Right lobe of liver (tissue), 6 donors: ENCODE measurements around the gene LOXL3. TPM values are rescaled to one million over a fixed set of nuclear protein-coding genes. Genes with fewer than 3 reads are reported as not detected.

Experiments used
- ATAC-seq, 4 donors: fragments of 200-7000 bp; cut with Tn5 transposase; one replicate each; pipeline ENCODE4 v1.9.1; 2020; ENCODE audit warnings: mild to moderate bottlenecking in 4 of 4, moderate library complexity in 4 of 4
- DNase-seq, 3 donors: peaks; one replicate each; pipeline ENCODE4 v3.0.0-alpha.2; 2020
- H3K27ac ChIP-seq, 3 donors: fragments of 200-600 bp; one replicate each; pipeline ENCODE4 v1.8.0; 2022
- H3K27me3 ChIP-seq, 2 donors: fragments of 200-600 bp; one replicate each; pipeline ENCODE4 v1.8.0; 2022
- H3K36me3 ChIP-seq, 4 donors: fragments of 200-600 bp; sonication (generic) in 1 of 4; one replicate each; pipeline versions ENCODE4 v1.5.1 to v1.8.0; 2017 to 2022; ENCODE audit warnings: control low read depth in 1 of 4
- H3K4me1 ChIP-seq, 4 donors: fragments of 200-600 bp; sonication (generic) in 1 of 4; one replicate each; pipeline versions ENCODE4 v1.5.1 to v1.8.0; 2017 to 2022; ENCODE audit warnings: control low read depth in 1 of 4
- H3K4me3 ChIP-seq, 3 donors: fragments of 200-600 bp; one replicate each; pipeline ENCODE4 v1.8.0; 2022
- H3K9me3 ChIP-seq, 4 donors: fragments of 200-600 bp; sonication (generic) in 1 of 4; one replicate each; pipeline versions ENCODE4 v1.5.1 to v1.8.0; 2017 to 2022; ENCODE audit warnings: control low read depth in 1 of 4
- CTCF ChIP-seq, 4 donors: fragments of 200-600 bp in 3 of 4; fragments of 450-650 bp in 1 of 4; IDR thresholded peaks; one replicate each; pipeline versions ENCODE4 v1.5.1 to v1.8.0; 2016 to 2022; ENCODE audit warnings: antibody characterized with exemption in 4 of 4, mild to moderate bottlenecking in 2 of 4
- POLR2A ChIP-seq: fragments of 450-650 bp; IDR thresholded peaks from one replicate; pipeline ENCODE4 v1.6.1; 2017; ENCODE audit warnings: antibody characterized with exemption, mild to moderate bottlenecking
- WGBS: methylation state at CpG from one replicate; pipeline ENCODE4 v1.1.6; 2018; ENCODE audit warnings: low coverage, low lambda C conversion rate; ENCODE audit not compliant: insufficient coverage; ENCODE audit errors: missing lambda C conversion rate; 5-methylcytosine and 5-hydroxymethylcytosine counted together
- intact Hi-C, 2 donors: fragments of 100-400 bp; cut with DNase I; formaldehyde crosslinking; loops; one replicate each; pipeline versions ENCODE4 v1.11.2 to v1.14.1; 2022
- total RNA-seq, 6 experiments: library from RNA; depleted of rRNA in 2 of 6; stranded (reverse); fragments of >200 nt in 2 of 6; fragmentation: NEBNext Ultra II Directional in 3 of 6; extraction: Animal tissue kit (Norgen Biotek cat#: 25700) in 3 of 6; gene quantifications; one replicate each; pipeline versions ENCODE4 v1.1.0 to v1.2.4, GENCODE V29; 2016 to 2023
- donor health status: DM: no; HTN: yes; CAD: no.
- donor health status: DM: no; HTN: no; CAD: no.
- donor health status: DM: no; HTN: no; CAD: no.
- donor health status: DM: no; HTN: yes; CAD: no.
- donor health status: DM: no; HTN: yes; CAD: no.

LOXL3 gene
- total RNA-seq, 6 experiments from 2014 or later, result 0.92 to 3.3 (median 1.8) TPM

DNA sequence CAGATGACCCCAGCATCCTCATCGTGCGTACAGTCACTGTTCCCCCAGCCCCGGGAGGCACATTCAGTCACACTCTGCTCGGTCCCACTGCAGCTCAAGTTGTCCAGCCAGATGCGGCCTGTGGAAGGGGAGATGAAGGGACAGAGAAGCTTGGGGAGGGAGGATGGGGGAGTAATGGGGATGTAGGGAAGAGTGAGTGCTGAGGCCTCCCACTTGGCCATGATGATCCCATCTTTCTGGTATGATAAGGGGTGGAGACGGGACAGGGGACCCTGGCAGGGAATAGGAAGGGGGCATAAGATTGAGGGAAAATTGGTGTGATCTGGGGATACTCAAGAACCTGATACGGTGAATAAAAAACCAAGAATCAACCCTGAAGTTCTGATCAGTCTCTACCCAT, 3.5 kb downstream of the LOXL3 start:
- no peaks in the 10 kb centered on the region for H3K9me3 ChIP-seq
- TF ChIP-seq POLR2A, result no peak
- no peak for TF ChIP-seq CTCF (IDR thresholded peaks at IDR 0.05)
- DNase-seq (no peak), ATAC-seq (no peak)
- H3K4me1 ChIP-seq, result peaks cover 0 to 9% (median 3%) of the 10 kb centered on the region in 4 donors
- intact Hi-C loops, result no loop called here
- no peak overlapping the region for H3K4me3 ChIP-seq
- 70% methylated on average over 3 of the region's 7 CpGs for WGBS
- H3K36me3 ChIP-seq, result no peaks in the 10 kb centered on the region
- no peak overlapping the region for H3K27ac ChIP-seq
- H3K27me3 ChIP-seq, result no peaks in the 10 kb centered on the region

DNA sequence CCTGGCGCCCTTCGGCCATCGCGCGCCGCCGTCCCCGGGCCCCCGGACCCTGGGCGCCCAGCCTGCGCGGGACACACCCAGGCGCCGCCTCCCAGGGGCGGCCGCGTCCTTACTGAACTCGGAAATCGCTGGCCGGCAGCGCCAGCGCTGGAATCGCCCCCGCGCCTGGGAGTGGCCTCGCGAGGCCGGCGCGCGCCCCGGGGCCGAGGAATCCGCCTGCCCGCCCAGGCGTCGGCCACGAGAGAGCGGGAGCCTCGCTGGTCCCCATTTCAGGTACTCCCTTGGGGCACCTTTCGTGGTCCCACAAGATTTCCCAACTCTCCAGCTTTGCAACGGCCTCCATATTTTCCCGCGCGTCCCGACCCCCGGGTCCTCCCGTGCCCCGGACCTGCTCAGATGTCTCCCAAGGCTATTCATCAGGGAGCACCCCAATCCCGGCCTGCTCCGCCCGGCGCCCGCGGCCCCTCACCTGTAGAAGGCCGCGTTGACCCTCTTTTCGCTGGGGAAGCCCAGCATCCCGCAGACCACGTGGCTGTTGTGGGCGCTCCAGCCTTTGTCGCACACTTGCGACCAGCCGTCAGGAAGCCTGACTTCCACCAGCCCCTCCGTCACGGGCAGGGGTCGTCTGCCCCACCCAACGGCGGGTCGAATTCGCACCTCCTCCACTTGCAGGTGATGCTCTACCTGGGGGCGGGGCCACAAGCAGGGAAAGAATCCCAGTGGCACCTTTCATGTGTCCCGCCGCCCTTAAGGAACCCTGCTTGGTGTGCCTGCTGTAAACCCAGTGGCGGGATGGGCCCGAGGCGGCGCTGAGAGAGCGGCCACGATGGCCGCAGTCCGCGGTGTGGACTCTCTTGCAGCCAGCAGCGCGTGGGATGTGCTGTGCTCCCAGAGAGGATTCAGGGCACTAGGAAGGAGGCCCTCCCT, 4.6 kb downstream of the LOXL3 start:
- Histone ChIP-seq H3K4me1 (peaks cover 0 to 9% (median 3%) of the 10 kb centered on the region in 4 donors), H3K4me3 (peak overlapping the region; percentile 52 to 56 (median 54)), H3K36me3 (no peaks in the 10 kb centered on the region), H3K27ac (no peak overlapping the region), H3K9me3 (no peaks in the 10 kb centered on the region), H3K27me3 (no peaks in the 10 kb centered on the region)
- DNase-seq (peak; percentile 66 to 74 (median 67)), ATAC-seq (peak; percentile 85 to 91 (median 86))
- TF ChIP-seq POLR2A (peak; percentile 37), CTCF (IDR thresholded peaks at IDR 0.05) (no peak)
- 14% methylated on average over 15 of the region's 85 CpGs for WGBS
- intact Hi-C loops, result no loop called here

- intact Hi-C loops, result no loop called here
- Histone ChIP-seq H3K4me1 (peaks cover 0 to 9% (median 3%) of the 10 kb centered on the region in 4 donors), H3K4me3 (peak overlapping the region; percentile 52 to 56 (median 54)), H3K27ac (no peak overlapping the region), H3K27me3 (no peaks in the 10 kb centered on the region), H3K9me3 (no peaks in the 10 kb centered on the region), H3K36me3 (no peaks in the 10 kb centered on the region)
- no peak for DNase-seq
- WGBS, result 16% methylated on average over 15 of the region's 26 CpGs
- no peak for TF ChIP-seq POLR2A
- no peak for TF ChIP-seq CTCF (IDR thresholded peaks at IDR 0.05)
- ATAC-seq, result no peak
These were observed 5.3 kb downstream of the LOXL3 start for GRCh38 chr2:74548285-74548899.

DNA sequence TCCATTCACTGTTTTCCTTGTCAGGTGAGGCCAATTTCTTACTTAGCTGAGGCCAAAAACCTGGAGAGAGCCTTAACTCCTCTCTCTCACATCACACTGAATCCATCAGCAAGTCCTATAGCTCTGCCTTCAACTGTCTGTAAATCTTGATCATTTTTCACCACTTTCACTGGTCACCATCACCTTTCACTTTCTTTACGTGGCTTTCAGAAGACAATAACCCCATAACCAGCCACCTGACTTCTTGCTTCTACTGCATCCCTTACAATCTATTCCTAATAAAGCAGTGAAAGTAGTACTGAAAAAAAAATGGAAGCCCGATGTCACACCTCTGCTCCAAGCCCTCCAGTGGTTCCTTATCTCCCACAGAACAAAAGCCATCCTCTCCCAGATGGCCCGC, 7.7 kb downstream of the LOXL3 start:
- no peaks in the 10 kb centered on the region for H3K36me3 ChIP-seq
- WGBS, result 61% methylated on average over 3 of the region's 3 CpGs
- TF ChIP-seq CTCF (IDR thresholded peaks at IDR 0.05) (no peak), POLR2A (no peak)
- intact Hi-C loops, result no loop called here
- no peaks in the 10 kb centered on the region for H3K9me3 ChIP-seq
- H3K27ac ChIP-seq, result no peak overlapping the region
- ATAC-seq (no peak), DNase-seq (no peak)
- H3K27me3 ChIP-seq, result no peaks in the 10 kb centered on the region
- no peak overlapping the region for H3K4me3 ChIP-seq
- peaks cover 0 to 9% (median 3%) of the 10 kb centered on the region in 4 donors for H3K4me1 ChIP-seq
